ENCODE measurements around the gene GLUL.

GLUL gene

DNA sequence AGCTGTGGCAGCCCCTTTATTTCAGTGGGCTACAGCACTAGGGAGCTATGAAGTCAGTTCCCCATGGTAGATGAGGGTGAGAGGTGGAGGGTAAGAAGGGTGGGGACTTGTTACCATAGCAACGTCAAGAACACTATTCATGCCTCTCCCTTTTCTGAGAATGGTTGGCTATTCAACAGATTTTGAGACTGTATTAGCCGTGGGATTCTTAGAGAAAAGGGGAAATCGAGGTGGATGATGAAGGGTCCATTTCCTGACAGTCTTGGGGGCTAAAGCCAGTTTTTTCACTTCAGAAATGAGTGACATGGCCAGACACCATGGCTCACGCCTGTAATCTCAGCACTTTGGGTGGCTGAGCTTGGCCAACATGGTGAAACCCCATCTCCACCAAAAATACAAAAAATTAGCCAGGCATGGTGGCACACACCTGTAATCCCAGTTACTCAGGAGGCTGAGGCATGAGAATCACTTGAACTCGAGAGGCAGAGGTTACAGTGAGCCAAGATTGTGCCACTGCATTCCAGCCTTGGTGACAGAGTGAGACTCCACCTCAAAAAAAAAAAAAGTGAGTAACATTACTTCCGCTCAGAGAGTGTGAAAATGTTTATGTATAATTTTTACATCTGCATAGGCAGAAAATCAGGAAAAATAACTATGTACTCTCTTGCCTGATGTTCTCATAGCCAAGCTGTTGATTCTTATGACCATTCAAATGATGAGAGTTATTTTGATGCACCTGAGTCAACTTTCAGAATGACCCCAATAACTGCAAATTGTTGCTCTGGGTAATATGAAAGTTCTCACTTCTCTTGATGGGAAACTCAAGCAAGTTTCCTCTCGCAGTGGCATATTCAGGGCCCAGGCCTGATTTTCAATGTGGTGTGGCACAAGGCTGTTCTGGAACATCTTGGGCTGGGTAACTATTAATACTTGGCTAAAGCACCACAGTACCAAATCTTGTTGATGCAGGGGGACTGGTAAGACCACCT lies 35.1 kb upstream of the GLUL start:
- TF ChIP-seq, protein P1, sequence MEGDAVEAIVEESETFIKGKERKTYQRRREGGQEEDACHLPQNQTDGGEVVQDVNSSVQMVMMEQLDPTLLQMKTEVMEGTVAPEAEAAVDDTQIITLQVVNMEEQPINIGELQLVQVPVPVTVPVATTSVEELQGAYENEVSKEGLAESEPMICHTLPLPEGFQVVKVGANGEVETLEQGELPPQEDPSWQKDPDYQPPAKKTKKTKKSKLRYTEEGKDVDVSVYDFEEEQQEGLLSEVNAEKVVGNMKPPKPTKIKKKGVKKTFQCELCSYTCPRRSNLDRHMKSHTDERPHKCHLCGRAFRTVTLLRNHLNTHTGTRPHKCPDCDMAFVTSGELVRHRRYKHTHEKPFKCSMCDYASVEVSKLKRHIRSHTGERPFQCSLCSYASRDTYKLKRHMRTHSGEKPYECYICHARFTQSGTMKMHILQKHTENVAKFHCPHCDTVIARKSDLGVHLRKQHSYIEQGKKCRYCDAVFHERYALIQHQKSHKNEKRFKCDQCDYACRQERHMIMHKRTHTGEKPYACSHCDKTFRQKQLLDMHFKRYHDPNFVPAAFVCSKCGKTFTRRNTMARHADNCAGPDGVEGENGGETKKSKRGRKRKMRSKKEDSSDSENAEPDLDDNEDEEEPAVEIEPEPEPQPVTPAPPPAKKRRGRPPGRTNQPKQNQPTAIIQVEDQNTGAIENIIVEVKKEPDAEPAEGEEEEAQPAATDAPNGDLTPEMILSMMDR (IDR thresholded peaks at IDR 0.05; ENCODE audit: low read depth, low read length, missing control alignments): no peak
- no peak overlapping the region for H3K4me3 ChIP-seq (ENCODE audit: low read depth, low read length)
- DNase-seq (ENCODE audit: low read depth): no peak
- in situ Hi-C loops (cut with HindIII; ENCODE audit: low sequenced_read_pairs): no loop called here

DNA sequence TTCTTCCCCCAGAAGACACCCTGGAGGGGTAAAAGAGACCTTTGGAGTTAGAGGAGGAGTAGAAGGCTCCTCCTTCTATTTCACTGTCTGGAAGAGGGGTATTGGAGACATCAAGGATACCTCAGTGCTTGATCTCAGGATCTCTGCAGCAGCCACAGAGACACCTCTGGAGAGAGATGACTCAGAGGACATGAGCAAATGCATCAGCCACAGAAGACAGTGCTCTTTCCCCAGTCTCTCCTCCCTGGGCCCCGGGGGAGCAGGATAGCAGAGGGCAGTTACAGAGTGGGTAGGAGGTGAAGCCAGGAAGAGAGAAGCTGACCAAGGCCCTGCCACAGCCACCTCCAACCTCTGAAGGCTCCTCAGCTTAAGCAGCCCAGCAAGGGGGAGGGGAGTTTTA lies 24.2 kb upstream of the GLUL start:
- TF ChIP-seq, protein P1 (IDR thresholded peaks at IDR 0.05; ENCODE audit: low read depth, low read length, missing control alignments): no peak
- no peak overlapping the region for H3K4me3 ChIP-seq (ENCODE audit: low read depth, low read length)
- DNase-seq (ENCODE audit: low read depth): no peak
- in situ Hi-C loops (cut with HindIII; ENCODE audit: low sequenced_read_pairs): no loop called here

DNA sequence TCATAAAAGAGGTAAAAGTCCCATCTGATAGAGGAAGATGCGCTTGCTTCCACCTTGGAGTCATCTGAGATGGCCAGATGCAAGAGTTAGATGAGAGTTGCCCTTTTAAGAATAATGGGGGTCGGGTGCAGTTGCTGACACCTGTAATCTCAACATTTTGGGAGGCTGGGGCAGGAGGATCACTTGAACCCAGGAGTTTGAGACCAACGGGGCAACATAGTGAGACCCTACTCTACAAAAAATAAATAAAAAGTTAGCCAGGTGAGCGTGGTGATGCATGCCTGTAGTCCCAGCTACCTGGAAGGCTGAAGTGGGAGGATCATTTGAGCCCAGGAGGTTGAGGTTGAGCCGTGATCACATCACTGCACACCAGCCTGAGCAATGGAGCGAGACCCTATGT lies 22.4 kb upstream of the GLUL start:
- no peak overlapping the region for H3K4me3 ChIP-seq (ENCODE audit: low read depth, low read length)
- no peak for DNase-seq (ENCODE audit: low read depth)
- in situ Hi-C loops (cut with HindIII; ENCODE audit: low sequenced_read_pairs): no loop called here
- TF ChIP-seq, protein P1 (IDR thresholded peaks at IDR 0.05; ENCODE audit: low read depth, low read length, missing control alignments): no peak

DNA sequence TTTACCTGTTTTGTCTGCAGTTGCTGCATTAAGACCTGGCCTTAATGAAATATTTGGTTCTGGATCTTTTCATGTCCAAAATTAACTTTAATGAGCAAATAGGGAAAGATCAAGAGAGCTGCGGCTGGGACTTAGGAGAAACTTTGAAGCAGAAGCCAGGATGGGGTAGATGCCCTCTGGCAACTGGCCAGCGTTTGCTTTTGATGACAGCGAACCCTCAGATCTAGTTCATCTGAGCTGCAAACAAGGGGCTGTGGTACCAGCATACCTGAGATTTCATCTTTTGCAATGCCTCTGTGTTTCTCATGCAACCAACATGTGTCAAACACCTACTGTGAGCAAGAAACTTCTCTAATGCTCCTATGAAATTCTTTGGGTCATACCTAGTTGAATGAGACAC lies 21.9 kb upstream of the GLUL start:
- TF ChIP-seq, protein P1 (IDR thresholded peaks at IDR 0.05; ENCODE audit: low read depth, low read length, missing control alignments): no peak
- no peak for DNase-seq (ENCODE audit: low read depth)
- in situ Hi-C loops (cut with HindIII; ENCODE audit: low sequenced_read_pairs): no loop called here
- H3K4me3 ChIP-seq (ENCODE audit: low read depth, low read length): no peak overlapping the region

DNA sequence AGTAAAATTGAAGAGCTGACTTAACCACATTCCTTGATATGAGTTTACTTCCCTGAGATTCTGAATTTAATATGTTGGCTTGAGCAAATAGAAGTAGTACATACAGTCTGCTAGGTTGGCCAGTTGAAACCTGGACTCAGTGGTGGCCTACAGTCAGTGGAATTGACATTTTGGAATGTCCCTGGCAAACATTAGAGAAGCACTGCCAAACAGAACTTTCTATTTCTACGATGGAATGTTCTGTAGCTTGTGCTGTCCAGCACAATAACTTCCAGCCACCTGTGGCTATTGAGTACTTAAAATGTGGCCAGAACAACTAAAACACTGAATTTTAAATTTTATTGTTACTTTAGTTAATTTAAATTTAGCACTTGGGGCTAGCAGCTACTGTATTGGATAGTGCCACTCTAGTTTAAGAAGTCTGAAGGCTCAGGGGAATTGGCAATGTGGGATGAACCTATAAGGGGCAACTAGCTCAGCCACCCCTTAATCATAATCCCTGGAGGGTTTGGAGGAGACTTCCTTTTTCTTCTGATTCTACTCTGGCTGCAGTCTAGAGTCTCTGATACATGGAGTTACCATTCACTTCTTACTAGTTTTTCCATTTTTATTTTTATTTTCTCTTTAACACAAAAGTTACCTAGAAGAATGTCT lies 19.2 kb upstream of the GLUL start:
- TF ChIP-seq, protein P1 (IDR thresholded peaks at IDR 0.05; ENCODE audit: low read depth, low read length, missing control alignments): no peak
- H3K4me3 ChIP-seq (ENCODE audit: low read depth, low read length): no peak overlapping the region
- DNase-seq (ENCODE audit: low read depth): no peak
- in situ Hi-C loops (cut with HindIII; ENCODE audit: low sequenced_read_pairs): no loop called here

DNA sequence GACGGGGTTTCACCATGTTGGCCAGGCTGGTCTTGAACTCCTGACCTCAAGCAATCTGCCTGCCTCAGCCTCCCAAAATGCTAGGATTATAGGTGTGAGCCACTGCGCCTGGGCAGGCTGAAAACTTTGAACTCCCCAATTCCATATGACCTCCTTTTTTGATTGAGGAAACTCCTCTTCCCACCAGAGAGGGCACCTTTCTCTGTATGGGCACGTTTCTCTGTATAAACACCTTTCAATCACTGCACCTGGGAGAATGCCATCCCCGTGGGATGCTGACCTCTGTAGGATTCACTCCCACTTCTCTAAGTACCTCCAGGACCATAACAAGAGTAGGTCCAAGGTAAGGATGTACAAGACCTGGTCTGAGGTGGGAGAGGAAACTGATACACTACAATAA lies 18.5 kb upstream of the GLUL start:
- TF ChIP-seq, protein P1 (IDR thresholded peaks at IDR 0.05; ENCODE audit: low read depth, low read length, missing control alignments): no peak
- in situ Hi-C loops (cut with HindIII; ENCODE audit: low sequenced_read_pairs): no loop called here
- no peak for DNase-seq (ENCODE audit: low read depth)
- H3K4me3 ChIP-seq (ENCODE audit: low read depth, low read length): no peak overlapping the region

Data from astrocyte of the cerebellum (primary cell).